ENCODE data around the gene KCNJ18. TPM values are rescaled to one million over a fixed set of nuclear protein-coding genes. Genes with fewer than 3 reads are reported as not detected.
"Not testable (repeated sequence)": the region's sequence is repeated elsewhere in the genome, so short reads cannot be mapped to it uniquely, and the experiment has no call there.

Gene KCNJ18
- total RNA-seq, 6 experiments from 2014 or later, result not detected

GRCh38 chr17:21731076-21731475 is 38.8 kb downstream of the KCNJ18 start:
- H3K4me1 ChIP-seq; H3K27me3 ChIP-seq; H3K27ac ChIP-seq; ATAC-seq; DNase-seq; H3K36me3 ChIP-seq; H3K4me3 ChIP-seq; intact Hi-C loops (cut with DNase I); H3K9me3 ChIP-seq: not testable (repeated sequence)
- 61% methylated on average over 3 of the region's 5 CpGs for WGBS (ENCODE audit: insufficient coverage, low coverage, low lambda C conversion rate, missing lambda C conversion rate)

DNA sequence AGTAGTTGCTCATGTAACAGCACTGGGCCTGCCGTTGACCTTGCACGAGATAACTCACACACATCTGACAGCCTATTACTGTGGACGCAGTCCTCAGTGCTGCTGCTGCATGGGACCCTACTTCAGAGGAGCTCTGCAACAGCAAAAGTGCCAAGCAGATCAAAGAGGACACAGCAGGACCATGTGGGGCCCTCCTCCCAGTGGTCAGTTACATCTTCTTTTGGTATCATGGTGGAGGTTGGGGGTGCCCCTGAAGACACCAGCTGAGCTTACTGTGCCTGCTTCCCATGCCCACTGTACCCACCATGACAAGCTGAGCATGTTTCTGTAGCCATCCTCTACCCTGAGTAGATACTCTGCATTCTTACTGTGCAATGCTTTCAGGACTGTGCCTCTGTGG is 41.6 kb downstream of the KCNJ18 start:
- H3K4me1 ChIP-seq; intact Hi-C loops (cut with DNase I); H3K4me3 ChIP-seq; H3K36me3 ChIP-seq; DNase-seq; H3K27ac ChIP-seq; ATAC-seq; H3K27me3 ChIP-seq; H3K9me3 ChIP-seq: not testable (repeated sequence)
- WGBS (ENCODE audit: insufficient coverage, low coverage, low lambda C conversion rate, missing lambda C conversion rate), result 53% methylated on average over 3 of the region's 3 CpGs

DNA sequence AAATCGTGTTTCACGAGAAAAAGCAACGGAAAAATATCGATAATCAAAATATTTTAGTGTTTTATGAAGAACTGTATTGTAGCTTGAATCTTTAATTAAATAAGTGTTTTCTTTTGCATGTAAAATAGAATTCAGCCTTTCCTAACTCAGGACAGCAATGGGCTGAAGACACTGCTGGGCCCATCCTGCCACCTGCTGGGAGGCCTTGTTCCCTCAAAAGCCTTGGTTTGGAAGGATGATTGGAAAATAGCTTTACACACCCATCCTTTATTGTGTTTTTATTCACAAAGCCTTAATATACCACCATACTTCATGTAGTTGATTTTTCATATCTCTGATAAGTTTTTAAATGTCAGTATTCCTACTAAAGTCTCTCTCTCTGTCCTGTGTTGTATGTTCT is 43.5 kb downstream of the KCNJ18 start:
- ATAC-seq, result peak; percentile 42 to 80 (median 60)
- WGBS (ENCODE audit: insufficient coverage, low coverage, low lambda C conversion rate, missing lambda C conversion rate), result 52% methylated on average over 4 of the region's 4 CpGs
- H3K4me3 ChIP-seq; H3K36me3 ChIP-seq; DNase-seq; H3K27me3 ChIP-seq; H3K9me3 ChIP-seq; H3K27ac ChIP-seq; intact Hi-C loops (cut with DNase I); H3K4me1 ChIP-seq: not testable (repeated sequence)
- TF ChIP-seq, protein P1, sequence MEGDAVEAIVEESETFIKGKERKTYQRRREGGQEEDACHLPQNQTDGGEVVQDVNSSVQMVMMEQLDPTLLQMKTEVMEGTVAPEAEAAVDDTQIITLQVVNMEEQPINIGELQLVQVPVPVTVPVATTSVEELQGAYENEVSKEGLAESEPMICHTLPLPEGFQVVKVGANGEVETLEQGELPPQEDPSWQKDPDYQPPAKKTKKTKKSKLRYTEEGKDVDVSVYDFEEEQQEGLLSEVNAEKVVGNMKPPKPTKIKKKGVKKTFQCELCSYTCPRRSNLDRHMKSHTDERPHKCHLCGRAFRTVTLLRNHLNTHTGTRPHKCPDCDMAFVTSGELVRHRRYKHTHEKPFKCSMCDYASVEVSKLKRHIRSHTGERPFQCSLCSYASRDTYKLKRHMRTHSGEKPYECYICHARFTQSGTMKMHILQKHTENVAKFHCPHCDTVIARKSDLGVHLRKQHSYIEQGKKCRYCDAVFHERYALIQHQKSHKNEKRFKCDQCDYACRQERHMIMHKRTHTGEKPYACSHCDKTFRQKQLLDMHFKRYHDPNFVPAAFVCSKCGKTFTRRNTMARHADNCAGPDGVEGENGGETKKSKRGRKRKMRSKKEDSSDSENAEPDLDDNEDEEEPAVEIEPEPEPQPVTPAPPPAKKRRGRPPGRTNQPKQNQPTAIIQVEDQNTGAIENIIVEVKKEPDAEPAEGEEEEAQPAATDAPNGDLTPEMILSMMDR (IDR thresholded peaks at IDR 0.05), result peak in 3 of 4 donors; percentile 13 to 18 (median 13)

- DNase-seq; H3K9me3 ChIP-seq; intact Hi-C loops (cut with DNase I); H3K4me1 ChIP-seq; H3K4me3 ChIP-seq; H3K27me3 ChIP-seq; ATAC-seq; H3K27ac ChIP-seq; H3K36me3 ChIP-seq: not testable (repeated sequence)
- 53% methylated on average over 13 of the region's 23 CpGs for WGBS (ENCODE audit: insufficient coverage, low coverage, low lambda C conversion rate, missing lambda C conversion rate)
Measured at GRCh38 chr17:21737015-21737580, 44.8 kb downstream of the KCNJ18 start.

GRCh38 chr17:21738241-21738640 is 45.9 kb downstream of the KCNJ18 start:
- WGBS (ENCODE audit: insufficient coverage, low coverage, low lambda C conversion rate, missing lambda C conversion rate), result 17% methylated on average over 1 of the region's 4 CpGs
- DNase-seq; H3K9me3 ChIP-seq; H3K27ac ChIP-seq; H3K36me3 ChIP-seq; H3K27me3 ChIP-seq; H3K4me1 ChIP-seq; intact Hi-C loops (cut with DNase I); H3K4me3 ChIP-seq: not testable (repeated sequence)
- ATAC-seq, result peak in 1 of 4 donors; percentile 7

GRCh38 chr17:21738877-21739474 is 46.7 kb downstream of the KCNJ18 start:
- H3K4me3 ChIP-seq; H3K9me3 ChIP-seq; intact Hi-C loops (cut with DNase I); H3K36me3 ChIP-seq; H3K4me1 ChIP-seq; ATAC-seq; H3K27me3 ChIP-seq; H3K27ac ChIP-seq; DNase-seq: not testable (repeated sequence)
- 38% methylated on average over 1 of the region's 8 CpGs for WGBS (ENCODE audit: insufficient coverage, low coverage, low lambda C conversion rate, missing lambda C conversion rate)

DNA sequence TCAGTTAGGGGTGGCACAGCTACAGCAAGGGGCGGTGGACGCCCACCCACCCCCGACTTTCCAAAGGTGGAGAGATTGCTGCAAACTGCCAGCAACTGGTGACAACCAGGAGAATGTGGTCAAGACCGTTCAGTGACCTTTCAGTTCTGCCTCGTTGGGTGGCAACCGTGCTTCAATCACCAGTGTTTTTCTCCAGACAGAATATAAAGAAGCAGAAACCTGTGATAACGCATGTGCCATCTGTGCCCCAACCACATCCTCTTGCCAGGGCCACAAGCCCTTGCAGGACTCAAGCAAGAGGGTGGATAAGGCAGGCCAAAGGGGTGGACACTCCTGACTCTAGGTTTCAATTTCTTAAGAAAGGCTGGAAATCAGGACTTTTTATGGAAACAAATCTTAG is 47.2 kb downstream of the KCNJ18 start:
- H3K4me3 ChIP-seq; H3K36me3 ChIP-seq; H3K27me3 ChIP-seq; DNase-seq; intact Hi-C loops (cut with DNase I); H3K4me1 ChIP-seq; H3K27ac ChIP-seq; H3K9me3 ChIP-seq; ATAC-seq: not testable (repeated sequence)
- WGBS (ENCODE audit: insufficient coverage, low coverage, low lambda C conversion rate, missing lambda C conversion rate), result 46% methylated on average over 3 of the region's 7 CpGs

DNA sequence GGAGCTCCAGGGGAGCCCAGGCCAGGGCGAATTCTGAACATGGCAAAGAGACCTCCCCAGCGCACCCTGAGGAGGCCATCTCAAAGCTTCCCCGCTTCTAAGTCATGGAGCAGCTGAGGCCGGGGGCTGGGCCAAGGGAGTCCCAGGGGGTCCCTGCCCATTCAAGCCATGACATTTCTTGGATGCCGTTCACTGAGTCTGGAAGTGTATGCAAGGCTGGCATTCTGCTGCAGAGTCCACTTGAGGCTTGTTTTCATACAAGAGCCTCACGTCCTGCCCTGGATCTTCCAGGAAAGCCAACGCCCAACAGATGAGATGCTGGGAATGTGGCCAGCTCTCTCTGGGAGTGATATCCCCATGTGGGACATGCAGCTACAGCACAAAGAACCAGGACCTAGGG is 48.5 kb downstream of the KCNJ18 start:
- ATAC-seq; H3K9me3 ChIP-seq; H3K4me3 ChIP-seq; H3K4me1 ChIP-seq; H3K27ac ChIP-seq; intact Hi-C loops (cut with DNase I); DNase-seq; H3K27me3 ChIP-seq; H3K36me3 ChIP-seq: not testable (repeated sequence)
- WGBS (ENCODE audit: insufficient coverage, low coverage, low lambda C conversion rate, missing lambda C conversion rate), result no CpG with 5 or more reads among the region's 7 CpGs

GRCh38 chr17:21741520-21741919 is 49.2 kb downstream of the KCNJ18 start:
- DNase-seq; H3K4me1 ChIP-seq; H3K36me3 ChIP-seq; intact Hi-C loops (cut with DNase I); H3K9me3 ChIP-seq; H3K27ac ChIP-seq; H3K27me3 ChIP-seq; H3K4me3 ChIP-seq; ATAC-seq: not testable (repeated sequence)
- no CpG with 5 or more reads among the region's 6 CpGs for WGBS (ENCODE audit: insufficient coverage, low coverage, low lambda C conversion rate, missing lambda C conversion rate)

All from right lobe of liver (tissue), 6 donors.